HG02970 (cell line): ENCODE data around the gene LHX5.

Source experiments
- ATAC-seq: cut with Tn5 transposase; IDR thresholded peaks from one replicate; pipeline ENCODE4 v1.9.1; 2021; ENCODE audit warnings: mild to moderate bottlenecking, moderate library complexity, moderate number of reproducible peaks; ENCODE audit not compliant: unreplicated experiment, low FRiP score

LHX5 gene

GRCh38 chr12:113478351-113479011 is 6.8 kb upstream of the LHX5 start:
- ATAC-seq: no peak

DNA sequence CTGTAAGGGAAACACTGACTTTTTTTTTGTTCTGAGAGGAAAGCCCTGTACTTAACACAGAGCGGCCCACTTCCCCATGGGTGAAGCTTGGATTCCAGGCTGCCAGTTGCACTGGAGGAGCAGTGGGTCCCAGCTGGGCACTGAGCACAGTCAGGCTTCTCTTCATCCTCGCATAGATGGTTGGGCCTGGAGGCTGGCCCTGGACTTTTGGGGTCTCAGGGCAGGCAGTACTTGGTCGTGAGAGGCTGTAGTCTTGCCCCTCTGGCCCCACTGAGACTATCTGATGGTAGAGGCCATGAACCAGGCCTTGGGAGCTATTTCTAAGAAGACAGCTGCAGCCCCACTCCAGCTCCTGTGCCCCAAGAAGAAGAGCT is 6.2 kb upstream of the LHX5 start:
- ATAC-seq: no peak

GRCh38 chr12:113477171-113477841 is 5.6 kb upstream of the LHX5 start:
- ATAC-seq: no peak

- ATAC-seq: no peak
Measured at GRCh38 chr12:113476176-113476986, 4.7 kb upstream of the LHX5 start.

GRCh38 chr12:113475451-113476175 is 3.9 kb upstream of the LHX5 start:
- no peak for ATAC-seq

DNA sequence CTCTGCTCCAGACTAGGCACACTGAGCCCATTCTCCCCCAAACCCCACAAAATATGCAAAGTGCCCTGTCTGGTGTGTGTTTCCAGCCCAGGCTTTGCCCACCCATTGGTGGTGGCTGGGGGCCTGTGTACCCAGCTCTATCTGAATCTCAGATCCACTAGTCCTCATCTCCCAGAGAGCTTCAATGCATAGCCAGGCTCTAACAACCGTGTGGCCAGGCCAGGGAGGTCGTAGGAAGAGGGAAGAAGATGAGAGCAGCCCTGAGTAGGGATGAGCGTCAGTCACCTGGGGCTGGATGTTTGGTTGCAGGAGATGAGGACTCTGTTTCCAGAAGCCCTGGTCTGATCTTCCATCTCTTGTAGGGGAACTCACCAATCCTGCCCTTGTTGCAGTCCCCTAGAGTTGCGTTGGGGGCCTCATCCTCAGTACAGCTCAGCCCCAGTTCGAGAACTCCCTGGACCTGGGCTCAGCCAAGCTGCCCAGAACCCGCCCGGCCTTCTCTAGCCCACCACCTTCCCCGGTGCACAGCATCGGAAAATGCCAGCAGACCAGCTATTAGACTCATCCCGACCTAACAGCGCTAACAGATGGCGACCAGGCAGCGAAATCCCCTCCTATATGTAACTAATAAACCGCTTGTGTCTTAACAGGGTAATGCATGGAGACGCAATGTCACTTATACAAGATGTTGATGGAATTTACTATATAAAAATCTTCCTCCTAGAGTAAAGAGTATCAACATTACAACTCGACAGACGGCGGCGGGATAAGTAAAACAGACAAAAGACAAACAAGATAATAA is 3.2 kb upstream of the LHX5 start:
- no peak for ATAC-seq

DNA sequence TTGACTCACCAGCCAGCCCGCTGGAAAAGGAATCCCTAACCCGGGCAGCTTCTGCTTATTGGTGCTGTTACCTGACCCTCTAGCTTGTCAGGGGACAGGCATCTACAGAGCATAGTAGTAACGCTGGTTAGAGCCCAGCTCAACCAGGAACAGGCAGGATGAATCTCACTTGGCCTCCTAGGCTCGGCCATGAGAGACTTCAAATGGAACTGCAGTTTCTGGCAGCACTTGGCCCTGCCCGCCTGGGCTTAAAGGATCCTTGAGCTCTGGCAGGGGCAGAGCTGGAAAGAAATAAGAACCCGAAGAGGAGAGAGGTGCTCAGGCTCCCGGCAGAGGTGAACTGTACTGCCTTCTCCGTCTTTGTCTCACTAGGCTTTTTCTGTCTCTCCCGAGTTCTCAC is 2.3 kb upstream of the LHX5 start:
- ATAC-seq: no peak

- ATAC-seq: no peak
Measured at GRCh38 chr12:113473400-113473799, 1.7 kb upstream of the LHX5 start.

DNA sequence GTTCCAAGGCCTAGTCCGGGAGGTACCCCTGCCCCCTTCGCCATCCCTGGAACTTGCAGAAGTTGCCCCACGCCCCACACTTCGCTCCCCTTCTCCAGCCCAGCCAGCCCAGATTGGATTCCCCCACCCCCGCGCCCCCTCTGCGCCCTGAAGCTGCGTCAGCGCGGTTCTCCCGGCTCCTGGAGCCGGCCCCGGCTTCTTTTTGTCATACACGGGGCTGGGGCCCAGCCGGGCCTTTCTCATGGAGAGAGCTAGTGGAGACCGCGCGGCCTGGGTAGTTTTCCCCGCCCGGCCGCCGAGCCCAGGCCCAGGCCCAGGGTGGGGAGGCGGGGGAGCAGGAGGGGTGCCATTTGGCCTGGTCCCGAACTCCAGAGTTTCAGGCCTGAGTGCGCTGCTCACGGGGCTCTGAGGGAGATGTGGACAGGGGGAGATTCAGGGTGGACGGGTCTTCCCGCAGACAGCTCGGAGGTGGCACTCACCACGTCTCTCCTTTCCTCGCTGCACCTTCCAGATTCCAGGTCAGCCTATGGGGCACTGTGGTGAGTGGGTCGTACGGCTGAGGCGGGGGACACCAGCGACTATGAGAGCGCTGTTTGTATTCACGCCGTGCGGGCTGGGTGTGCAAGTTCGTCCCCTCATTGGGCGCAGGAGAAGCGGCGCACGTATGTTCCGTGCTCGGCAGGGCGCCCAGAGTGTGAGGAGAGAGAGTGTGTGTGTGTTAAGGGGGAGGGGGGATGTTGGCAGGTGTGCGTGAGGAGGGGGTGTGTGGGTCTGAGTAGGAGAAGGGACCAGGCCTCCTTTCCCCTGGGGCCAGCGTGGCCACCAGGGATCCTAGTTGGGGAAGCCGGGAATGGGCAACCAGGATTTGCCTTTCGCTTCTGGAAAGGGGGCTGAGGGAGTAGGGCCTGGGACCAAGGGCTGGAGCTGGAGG is 785 bp upstream of the LHX5 start:
- no peak for ATAC-seq

DNA sequence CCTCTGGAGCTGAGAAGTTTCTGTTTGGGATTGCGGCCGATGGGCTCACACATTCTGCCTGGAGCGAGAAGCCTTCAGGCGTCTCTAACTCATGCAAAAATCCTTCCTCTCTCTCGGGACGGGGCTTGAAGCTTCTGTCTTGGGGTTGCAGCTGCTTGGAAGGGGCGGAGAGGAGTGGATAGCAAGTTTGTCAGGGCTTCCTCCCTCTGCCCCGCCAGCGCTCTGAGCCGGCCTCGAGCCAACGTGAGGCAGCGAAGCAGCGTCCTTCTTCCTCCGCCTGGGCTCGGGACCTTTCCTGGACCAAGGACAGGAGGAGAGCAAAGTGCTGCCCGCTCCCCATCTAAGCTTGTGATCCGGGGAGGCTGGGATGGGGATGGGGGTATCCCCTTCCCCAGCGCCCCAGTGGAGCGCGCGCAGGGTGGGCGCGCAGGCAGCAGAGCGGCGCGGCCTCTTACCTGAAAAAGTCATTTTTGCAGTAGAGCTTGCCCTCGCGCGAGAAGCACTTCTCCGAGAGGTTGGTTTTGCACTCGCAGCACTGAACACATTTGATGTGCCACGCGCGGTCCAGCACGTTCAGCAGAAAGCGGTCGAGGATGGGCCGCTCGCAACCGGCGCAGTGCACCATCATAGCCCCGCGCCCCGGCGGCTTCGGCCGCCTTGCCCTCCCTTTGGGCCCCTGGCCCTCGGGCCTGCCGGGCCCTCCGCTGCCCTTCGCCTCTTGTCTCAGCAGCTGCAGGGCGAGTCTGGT is 626 bp downstream of the LHX5 start:
- no peak for ATAC-seq

DNA sequence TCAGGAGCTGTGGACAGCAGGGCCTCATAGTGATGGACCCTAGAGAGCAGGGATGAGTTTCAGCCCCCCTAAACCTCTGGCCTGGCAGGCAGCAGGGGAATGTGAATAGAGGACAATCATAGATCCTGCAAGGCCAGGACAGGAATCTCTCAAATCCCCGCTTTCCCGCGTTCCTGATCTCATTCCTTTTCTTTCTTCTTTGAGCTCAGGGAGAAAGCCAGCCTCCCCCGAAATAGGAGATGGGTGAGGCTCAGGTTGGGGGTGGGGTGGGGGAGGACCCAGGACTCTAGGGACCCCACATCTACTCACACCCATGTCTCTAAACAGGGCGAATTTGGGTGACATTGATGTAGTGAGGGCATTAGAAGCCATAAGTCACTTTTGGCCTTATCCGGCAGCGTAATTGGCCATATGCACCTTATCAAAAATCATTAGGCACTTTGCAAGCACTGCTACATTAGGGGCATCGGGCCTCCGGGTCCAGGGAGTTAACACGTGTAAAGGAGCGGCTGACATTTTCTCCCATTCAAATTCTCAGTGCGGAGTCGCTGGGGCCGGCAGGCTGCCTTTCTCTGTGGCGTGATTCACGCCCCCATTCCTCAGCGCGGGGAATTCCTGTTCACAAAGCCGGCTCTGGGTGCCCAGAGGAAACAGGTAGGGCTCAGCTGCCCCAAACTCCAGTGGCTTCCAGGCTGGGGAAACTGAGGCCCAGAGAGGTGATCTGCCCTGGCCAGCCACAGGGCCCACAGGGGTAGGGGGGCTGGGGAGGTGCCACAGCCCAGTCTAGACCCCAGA is 1.5 kb downstream of the LHX5 start:
- no peak for ATAC-seq

GRCh38 chr12:113469224-113469948 is 2.3 kb downstream of the LHX5 start:
- no peak for ATAC-seq

GRCh38 chr12:113468365-113469223 is 3.1 kb downstream of the LHX5 start:
- ATAC-seq: no peak

- ATAC-seq: no peak
Measured at GRCh38 chr12:113467502-113468364, 3.9 kb downstream of the LHX5 start.

GRCh38 chr12:113467142-113467501 is 4.5 kb downstream of the LHX5 start:
- no peak for ATAC-seq
